ENCODE results near the gene KDM4C.

GRCh38 chr9:6889868-6890267 lies 132.1 kb downstream of the KDM4C start:
- TF ChIP-seq POLR2A (IDR thresholded peaks at IDR 0.05) (no peak), CTCF (IDR thresholded peaks at IDR 0.05) (no peak)

Data from sigmoid colon (tissue), 3 donors.